Endothelial cell (in vitro differentiated cells): ENCODE measurements around the gene CCDC149. TPM values are rescaled to one million over a fixed set of nuclear protein-coding genes. Genes with fewer than 3 reads are reported as not detected.

Source experiments
- DNase-seq: peaks from one replicate; pipeline ENCODE4 v3.0.0; 2021; ENCODE audit warnings: low spot score
- H3K27ac Mint-ChIP-seq: one replicate; pipeline ENCODE4 v1.8.0; 2021; ENCODE audit warnings: mixed read lengths, inconsistent platforms; ENCODE audit not compliant: unreplicated experiment
- H3K27me3 Mint-ChIP-seq: one replicate; pipeline ENCODE4 v1.8.0; 2021; ENCODE audit warnings: mild to moderate bottlenecking, moderate library complexity, mixed read lengths, inconsistent platforms; ENCODE audit not compliant: unreplicated experiment
- H3K36me3 Mint-ChIP-seq: one replicate; pipeline ENCODE4 v1.8.0; 2021; ENCODE audit warnings: mild to moderate bottlenecking, low read depth, mixed read lengths, inconsistent platforms; ENCODE audit not compliant: unreplicated experiment
- H3K4me1 Mint-ChIP-seq: one replicate; pipeline ENCODE4 v1.8.0; 2021; ENCODE audit warnings: mild to moderate bottlenecking, mixed read lengths, inconsistent platforms; ENCODE audit not compliant: unreplicated experiment
- H3K4me3 Mint-ChIP-seq: one replicate; pipeline ENCODE4 v1.8.0; 2021; ENCODE audit warnings: mild to moderate bottlenecking, mixed read lengths, inconsistent platforms; ENCODE audit not compliant: unreplicated experiment
- H3K9me3 Mint-ChIP-seq: one replicate; pipeline ENCODE4 v1.8.0; 2021; ENCODE audit warnings: mixed read lengths, inconsistent platforms; ENCODE audit not compliant: unreplicated experiment
- total RNA-seq: library from RNA; stranded (reverse); fragmentation: NEBNext Ultra II Directional; extraction: Animal tissue kit (Norgen Biotek cat#: 25700); gene quantifications from one replicate; pipeline ENCODE4 v1.2.1, GENCODE V29; 2021; ENCODE audit not compliant: unreplicated experiment
- TF ChIP-seq, protein P1 (sequence below): fragments of 200-600 bp; sonication (generic); IDR thresholded peaks from one replicate; pipeline ENCODE4 v1.5.0; 2021; ENCODE audit warnings: antibody characterized with exemption; ENCODE audit not compliant: unreplicated experiment

Gene CCDC149
- total RNA-seq, 1 donor from 2014 or later: 4.0 TPM

DNA sequence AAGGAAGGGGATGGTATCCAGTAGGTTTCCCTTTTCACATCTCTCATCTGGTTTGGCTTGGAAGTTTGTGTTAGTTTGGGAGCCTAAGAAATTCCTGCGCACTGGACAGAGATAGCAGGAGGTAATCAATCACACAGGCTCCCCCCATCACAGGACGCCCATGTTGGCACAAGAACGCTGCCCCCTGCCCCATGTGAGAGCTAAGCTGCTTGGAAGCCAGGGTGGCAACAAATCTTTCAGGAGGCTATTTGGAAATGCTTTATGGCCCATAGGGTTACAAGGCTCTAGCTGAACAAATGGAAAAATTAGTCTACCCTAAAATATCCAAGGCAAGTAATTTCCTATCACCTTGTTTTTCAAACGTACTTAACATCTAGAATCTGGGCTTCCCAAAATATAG lies 63.5 kb downstream of the CCDC149 start:
- no peak overlapping the region for H3K27ac Mint-ChIP-seq
- H3K4me3 Mint-ChIP-seq: no peak overlapping the region
- DNase-seq: no peak
- peaks cover 3% of the 10 kb centered on the region for H3K27me3 Mint-ChIP-seq
- H3K4me1 Mint-ChIP-seq: peaks cover 5% of the 10 kb centered on the region
- no peaks in the 10 kb centered on the region for H3K9me3 Mint-ChIP-seq
- TF ChIP-seq, protein P1, sequence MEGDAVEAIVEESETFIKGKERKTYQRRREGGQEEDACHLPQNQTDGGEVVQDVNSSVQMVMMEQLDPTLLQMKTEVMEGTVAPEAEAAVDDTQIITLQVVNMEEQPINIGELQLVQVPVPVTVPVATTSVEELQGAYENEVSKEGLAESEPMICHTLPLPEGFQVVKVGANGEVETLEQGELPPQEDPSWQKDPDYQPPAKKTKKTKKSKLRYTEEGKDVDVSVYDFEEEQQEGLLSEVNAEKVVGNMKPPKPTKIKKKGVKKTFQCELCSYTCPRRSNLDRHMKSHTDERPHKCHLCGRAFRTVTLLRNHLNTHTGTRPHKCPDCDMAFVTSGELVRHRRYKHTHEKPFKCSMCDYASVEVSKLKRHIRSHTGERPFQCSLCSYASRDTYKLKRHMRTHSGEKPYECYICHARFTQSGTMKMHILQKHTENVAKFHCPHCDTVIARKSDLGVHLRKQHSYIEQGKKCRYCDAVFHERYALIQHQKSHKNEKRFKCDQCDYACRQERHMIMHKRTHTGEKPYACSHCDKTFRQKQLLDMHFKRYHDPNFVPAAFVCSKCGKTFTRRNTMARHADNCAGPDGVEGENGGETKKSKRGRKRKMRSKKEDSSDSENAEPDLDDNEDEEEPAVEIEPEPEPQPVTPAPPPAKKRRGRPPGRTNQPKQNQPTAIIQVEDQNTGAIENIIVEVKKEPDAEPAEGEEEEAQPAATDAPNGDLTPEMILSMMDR: no peak
- H3K36me3 Mint-ChIP-seq: no peaks in the 10 kb centered on the region

DNA sequence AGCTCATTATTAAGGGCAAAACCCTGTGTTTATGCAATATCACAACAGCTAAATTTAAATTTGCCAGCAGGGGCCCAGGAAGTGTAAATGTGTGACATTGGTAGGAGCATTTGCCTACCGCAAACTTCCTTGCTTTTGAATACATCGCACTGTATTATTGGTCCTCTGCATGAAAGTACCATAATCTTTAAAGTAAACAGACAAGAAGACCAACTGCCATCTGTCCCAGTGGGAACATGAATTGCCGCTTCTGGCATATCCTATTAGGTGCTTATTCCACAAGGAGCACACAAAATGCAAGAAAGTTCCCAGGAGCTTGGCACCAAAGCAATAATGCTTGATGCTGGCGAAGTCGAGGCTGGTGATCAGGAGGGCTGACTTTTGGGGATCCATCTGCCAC lies 66.1 kb downstream of the CCDC149 start:
- no peaks in the 10 kb centered on the region for H3K9me3 Mint-ChIP-seq
- H3K4me3 Mint-ChIP-seq: no peak overlapping the region
- H3K27me3 Mint-ChIP-seq: peaks cover 3% of the 10 kb centered on the region
- H3K36me3 Mint-ChIP-seq: no peaks in the 10 kb centered on the region
- TF ChIP-seq, protein P1: no peak
- H3K27ac Mint-ChIP-seq: no peak overlapping the region
- no peak for DNase-seq
- H3K4me1 Mint-ChIP-seq: peaks cover 15% of the 10 kb centered on the region

DNA sequence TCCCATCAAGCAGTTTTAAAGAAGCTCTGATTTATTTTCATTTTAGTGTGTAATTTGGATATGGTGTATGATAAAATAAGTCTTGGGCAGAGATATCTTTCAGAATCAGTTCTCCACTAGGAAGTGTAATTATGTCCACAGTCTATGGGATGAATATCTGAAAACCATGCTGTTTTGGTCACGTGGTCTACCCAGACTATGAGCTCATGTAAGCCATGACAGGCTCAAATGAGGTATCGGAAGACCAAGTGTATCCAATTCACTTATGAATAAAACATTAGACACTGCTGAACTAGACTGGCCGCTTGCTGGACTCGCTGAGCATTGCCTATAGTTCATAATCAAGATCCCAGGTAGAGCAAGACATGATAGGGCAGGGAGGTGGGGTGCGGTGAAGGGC lies 66.9 kb downstream of the CCDC149 start:
- Mint-ChIP-seq H3K27ac (no peak overlapping the region), H3K36me3 (no peaks in the 10 kb centered on the region), H3K9me3 (no peaks in the 10 kb centered on the region), H3K4me1 (peaks cover 15% of the 10 kb centered on the region), H3K27me3 (peaks cover 3% of the 10 kb centered on the region), H3K4me3 (no peak overlapping the region)
- DNase-seq: no peak
- TF ChIP-seq, protein P1: no peak

DNA sequence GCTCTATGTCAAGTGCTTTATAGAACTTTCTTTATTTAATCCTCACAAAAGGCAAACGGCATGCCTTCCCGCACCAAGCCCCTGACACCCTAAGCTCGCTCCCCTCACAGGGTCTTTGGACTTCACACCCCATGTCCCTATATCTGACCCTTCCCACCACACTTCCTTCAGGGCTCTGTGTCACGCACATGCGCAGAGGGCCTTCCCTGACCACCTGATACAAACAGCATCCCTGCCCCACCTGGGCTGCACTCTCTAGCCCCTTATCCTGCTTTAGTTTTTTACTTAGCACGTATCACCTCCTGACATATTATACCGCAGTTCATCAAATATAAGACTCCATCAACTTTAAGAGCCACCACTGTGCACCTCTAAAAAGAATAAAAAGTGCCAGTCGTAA lies 67.7 kb downstream of the CCDC149 start:
- Mint-ChIP-seq H3K27me3 (peaks cover 3% of the 10 kb centered on the region), H3K36me3 (no peaks in the 10 kb centered on the region), H3K9me3 (no peaks in the 10 kb centered on the region), H3K27ac (no peak overlapping the region), H3K4me3 (no peak overlapping the region), H3K4me1 (peaks cover 15% of the 10 kb centered on the region)
- no peak for DNase-seq
- TF ChIP-seq, protein P1: no peak

DNA sequence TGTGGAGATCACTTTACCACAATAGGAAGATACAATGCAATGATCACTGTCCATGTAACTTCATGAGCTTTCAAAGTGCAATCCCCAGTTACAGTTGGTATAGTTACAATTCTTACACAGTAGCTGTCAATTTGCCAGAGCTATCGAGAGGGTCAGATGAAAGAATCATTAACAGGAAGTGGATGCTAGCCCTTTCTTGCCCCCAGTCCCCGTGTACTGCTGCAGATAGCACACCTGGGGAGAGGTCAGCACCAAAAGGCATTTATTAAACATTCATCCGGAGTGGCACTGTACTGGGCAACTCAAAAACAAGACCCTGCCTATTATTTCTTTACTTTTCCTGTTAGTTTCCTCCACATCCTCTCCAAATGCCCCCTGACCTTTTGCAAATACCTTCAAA lies 69.7 kb downstream of the CCDC149 start:
- no peak for DNase-seq
- Mint-ChIP-seq H3K27me3 (peaks cover 2% of the 10 kb centered on the region), H3K9me3 (no peaks in the 10 kb centered on the region), H3K4me1 (peaks cover 15% of the 10 kb centered on the region), H3K4me3 (no peak overlapping the region), H3K36me3 (no peaks in the 10 kb centered on the region), H3K27ac (no peak overlapping the region)
- TF ChIP-seq, protein P1: no peak
